A549 (cell line): ENCODE results near the gene GATAD2A. TPM values are rescaled to one million over a fixed set of nuclear protein-coding genes. Genes with fewer than 3 reads are reported as not detected.

ENCODE experiments used
- ATAC-seq, 2 experiments: fragments of 200-7000 bp in 1 of 2; fragments of >200 bp in 1 of 2; cut with Nextera tagmentation in 1 of 2; cut with Tn5 transposase in 1 of 2; 3 replicates each; pipeline versions ENCODE4 v1.8.0 to v1.9.1; 2018 to 2020; ENCODE audit warnings: mild to moderate bottlenecking in 1 of 2, moderate library complexity in 1 of 2
- CTCF ChIA-PET: fragments of 300-600 bp; sonication (Branson Sonifier 250); formaldehyde crosslinking; extraction: SDS; loops from one replicate; lab custom pipeline; 2021; ENCODE audit warnings: antibody characterized with exemption, inconsistent platforms; lab: Yijun Ruan, JAX
- POLR2A ChIA-PET: fragments of 350-600 bp; formaldehyde crosslinking; extraction: SDS; loops from one replicate; lab custom pipeline; 2021; ENCODE audit warnings: antibody characterized with exemption, inconsistent platforms; lab: Yijun Ruan, JAX
- DNase-seq, 2 experiments: peaks; one replicate each; pipeline versions ENCODE4 v3.0.0 to v3.0.0-alpha.2; 2011 to 2016; ENCODE audit warnings: low read depth in 1 of 2, low spot score in 1 of 2
- FAIRE-seq: peaks from 2 replicates; lab custom pipeline; 2011; peaks lifted over from hg19 to GRCh38; lab: Jason Lieb, UNC
- H3K27ac ChIP-seq, 2 experiments: fragments of >200 bp; sonication (Bioruptor Twin); formaldehyde crosslinking; 3 replicates each; pipeline ENCODE4 v1.5.1; 2016 to 2017
- H3K4me1 ChIP-seq: fragments of >200 bp; sonication (Bioruptor Twin); formaldehyde crosslinking; 3 replicates; pipeline ENCODE4 v1.6.1; 2016
- H3K4me2 ChIP-seq: fragments of >200 bp; sonication (Bioruptor Twin); formaldehyde crosslinking; 3 replicates; pipeline ENCODE4 v1.6.1; 2016
- H3K4me3 ChIP-seq: fragments of >200 bp; sonication (Bioruptor Twin); formaldehyde crosslinking; 3 replicates; pipeline ENCODE4 v1.5.1; 2016
- H3K9me3 ChIP-seq: fragments of >200 bp; sonication (Bioruptor Twin); formaldehyde crosslinking; 3 replicates; pipeline ENCODE4 v1.6.1; 2016
- ATOH8 ChIP-seq: fragments of 250-450 bp; sonication (Bioruptor Pico); IDR thresholded peaks from 2 replicates; pipeline ENCODE4 v1.5.0; 2020; ENCODE audit warnings: low read depth, mild to moderate bottlenecking, moderate library complexity
- CBX8 ChIP-seq: fragments of 200-600 bp; sonication (generic); IDR thresholded peaks from 2 replicates; pipeline ENCODE4 v1.6.1; 2016
- CHD2 ChIP-seq: fragments of 150-350 bp; IDR thresholded peaks from 2 replicates; pipeline ENCODE4 v1.6.1; 2014; ENCODE audit warnings: low read length; ENCODE audit not compliant: partially characterized antibody
- E2F6 ChIP-seq: IDR thresholded peaks from 2 replicates; pipeline ENCODE4 v1.6.1; 2012; ENCODE audit warnings: low read depth, borderline replicate concordance
- EHF ChIP-seq: fragments of 250-450 bp; sonication (Bioruptor Pico); IDR thresholded peaks from 2 replicates; pipeline ENCODE4 v1.5.0; 2020; ENCODE audit warnings: mild to moderate bottlenecking
- EP300 ChIP-seq, 2 experiments: fragments of >200 bp; sonication (Bioruptor Twin); formaldehyde crosslinking; IDR thresholded peaks; 2 replicates in 1 of 2; 3 replicates in 1 of 2; pipeline ENCODE4 v1.6.1; 2016 to 2017
- FOSL2 ChIP-seq, 2 experiments: fragments of 450-650 bp in 1 of 2; fragments of >200 bp in 1 of 2; sonication (Bioruptor Twin) in 1 of 2; formaldehyde crosslinking; IDR thresholded peaks; 2 replicates each; pipeline versions ENCODE4 v1.5.0 to v1.6.1; 2016 to 2020; ENCODE audit warnings: mild to moderate bottlenecking in 1 of 2, moderate library complexity in 1 of 2
- GATA3 ChIP-seq: IDR thresholded peaks from 2 replicates; pipeline ENCODE4 v1.6.1; 2012; ENCODE audit warnings: borderline replicate concordance
- HDAC2 ChIP-seq: fragments of 200-600 bp; sonication (generic); IDR thresholded peaks from 2 replicates; pipeline ENCODE4 v1.6.1; 2016
- HES2 ChIP-seq: fragments of >200 bp; sonication (Bioruptor Twin); formaldehyde crosslinking; IDR thresholded peaks from 2 replicates; pipeline ENCODE4 v1.6.1; 2016
- HMGXB4 ChIP-seq: fragments of 250-450 bp; sonication (Bioruptor Pico); IDR thresholded peaks from 2 replicates; pipeline ENCODE4 v1.5.0; 2021; ENCODE audit warnings: mild to moderate bottlenecking, moderate library complexity, borderline replicate concordance
- HOXB13 ChIP-seq: fragments of 250-450 bp; sonication (Bioruptor Pico); IDR thresholded peaks from 2 replicates; pipeline ENCODE4 v1.5.0; 2020; ENCODE audit warnings: low read depth, mild to moderate bottlenecking, moderate library complexity
- JUN ChIP-seq, 2 experiments: fragments of >200 bp; sonication (Bioruptor Twin); formaldehyde crosslinking; IDR thresholded peaks; 2 replicates in 1 of 2; 3 replicates in 1 of 2; pipeline ENCODE4 v1.6.1; 2016 to 2017
- KDM5A ChIP-seq: fragments of 200-600 bp; sonication (generic); IDR thresholded peaks from 2 replicates; pipeline ENCODE4 v1.6.1; 2016; ENCODE audit warnings: antibody characterized with exemption, mild to moderate bottlenecking
- MAX ChIP-seq: IDR thresholded peaks from 2 replicates; pipeline ENCODE4 v1.6.1; 2012
- MAZ ChIP-seq: fragments of 150-350 bp; IDR thresholded peaks from 2 replicates; pipeline ENCODE4 v1.6.1; 2014; ENCODE audit warnings: antibody characterized with exemption, low read depth, low read length, borderline replicate concordance
- MYC ChIP-seq: IDR thresholded peaks from 2 replicates; pipeline ENCODE4 v1.6.1; 2012; ENCODE audit warnings: mild to moderate bottlenecking, inconsistent platforms, low read length, improper control_type of control experiment, borderline replicate concordance
- NR3C1 ChIP-seq: fragments of >200 bp; sonication (Bioruptor Twin); formaldehyde crosslinking; IDR thresholded peaks from 3 replicates; pipeline ENCODE4 v1.6.1; 2017
- PHF8 ChIP-seq: fragments of 200-600 bp; sonication (generic); IDR thresholded peaks from 2 replicates; pipeline ENCODE4 v1.6.1; 2016; ENCODE audit warnings: low read depth, mild to moderate bottlenecking, antibody characterized with exemption, moderate library complexity, borderline replicate concordance
- POLR2AphosphoS2 ChIP-seq: conservative IDR thresholded peaks from 2 replicates; pipeline ENCODE4 v1.6.1; 2012; ENCODE audit warnings: low read length, improper control_type of control experiment, inconsistent platforms
- RAD21 ChIP-seq, 2 experiments: fragments of >200 bp in 1 of 2; sonication (Bioruptor Twin) in 1 of 2; formaldehyde crosslinking in 1 of 2; IDR thresholded peaks in 1 of 2; conservative IDR thresholded peaks in 1 of 2; 2 replicates in 1 of 2; 3 replicates in 1 of 2; pipeline ENCODE4 v1.6.1; 2012 to 2018; ENCODE audit warnings: inconsistent platforms in 1 of 2
- RARB ChIP-seq: fragments of 250-450 bp; sonication (Bioruptor Pico); IDR thresholded peaks from 2 replicates; pipeline ENCODE4 v1.8.0; 2021; ENCODE audit warnings: mild to moderate bottlenecking, moderate library complexity
- RCOR1 ChIP-seq: fragments of 150-350 bp; IDR thresholded peaks from 2 replicates; pipeline ENCODE4 v1.6.1; 2014; ENCODE audit warnings: antibody characterized with exemption, low read length, low read depth
- RNF2 ChIP-seq: fragments of 200-600 bp; sonication (generic); IDR thresholded peaks from 2 replicates; pipeline ENCODE4 v1.6.1; 2016; ENCODE audit warnings: low read depth, mild to moderate bottlenecking, antibody characterized with exemption, moderate library complexity, borderline replicate concordance
- TFCP2L1 ChIP-seq: fragments of 250-450 bp; sonication (Bioruptor Pico); IDR thresholded peaks from 2 replicates; pipeline ENCODE4 v1.5.0; 2021; ENCODE audit warnings: mild to moderate bottlenecking
- WGBS: methylation state at CpG from one replicate; pipeline ENCODE4 v1.1.6; 2017; ENCODE audit errors: missing lambda C conversion rate; 5-methylcytosine and 5-hydroxymethylcytosine counted together
- polyA minus RNA-seq: library from RNA; depleted of rRNA, polyadenylated mRNA; stranded (reverse); fragments of >200 nt; gene quantifications from 2 replicates; pipeline ENCODE4 v1.2.3, GENCODE V29; 2011; rRNA and poly(A)+ RNA removed
- polyA plus RNA-seq, 4 experiments: library from polyadenylated mRNA; depleted of rRNA in 3 of 4; stranded (reverse); fragments of >200 nt; fragmentation: RNase III in 1 of 4; extraction: RNeasy Plus Mini Kit Qiagen cat#74134 plus additional on column Dnase treatment in 1 of 4; gene quantifications; 2 replicates in 3 of 4; 3 replicates in 1 of 4; pipeline ENCODE4 v1.2.3, GENCODE V29; 2011 to 2017

GATAD2A gene
- polyA plus RNA-seq (2011; rRNA removed) (12.5 and 25.2 TPM in 2 replicates), polyA plus RNA-seq (2017; fragmentation: RNase III; extraction: RNeasy Plus Mini Kit Qiagen cat#74134 plus additional on column Dnase treatment) (28.4 to 29.3 TPM (median 28.9 TPM) in 3 replicates), polyA minus RNA-seq (11.7 and 12.7 TPM in 2 replicates)
- 29.4 and 31.6 TPM in 2 replicates for polyA plus RNA-seq (2012; cell fraction: cytosol; rRNA removed)
- 31.3 and 36.8 TPM in 2 replicates for polyA plus RNA-seq (2012; cell fraction: nucleus; rRNA removed)

- Histone ChIP-seq H3K27ac (peak within 1 kb of the TSS; percentile 89 to 97), H3K4me1 (peaks cover 33% of the 10 kb centered on the region), H3K4me3 (peak within 1 kb of the TSS; percentile 97), H3K4me2 (peak within 1 kb of the TSS; percentile 86), H3K9me3 (no peaks in the 10 kb centered on the region)
- 7% methylated on average over 15 of the region's 90 CpGs for WGBS
- no peak for TF ChIP-seq ATOH8 (CRISPR knock-in tag)
- TF ChIP-seq FOSL2 (IDR thresholded peaks at IDR 0.05), result no peak
- peak; percentile 72 for TF ChIP-seq FOSL2 (CRISPR knock-in tag; IDR thresholded peaks at IDR 0.05)
- TF ChIP-seq JUN (IDR thresholded peaks at IDR 0.05), result peak in 1 of 2 experiments; percentile 45; a peak in 2 of 5 replicates
- peak; percentile 97 for TF ChIP-seq MAX
- TF ChIP-seq EP300 (IDR thresholded peaks at IDR 0.05), result no peak
- no peak; a peak in 1 of 5 replicates for TF ChIP-seq RAD21 (conservative IDR thresholded peaks at IDR 0.05 in 1 of 2, IDR thresholded peaks at IDR 0.05 in 1 of 2)
- TF ChIP-seq HDAC2, result no peak
- no peak for TF ChIP-seq HMGXB4 (CRISPR knock-in tag)
- no peak for TF ChIP-seq RCOR1
- TF ChIP-seq KDM5A, result no peak
- TF ChIP-seq POLR2AphosphoS2, result no peak
- TF ChIP-seq CBX8, result no peak
- no peak for TF ChIP-seq RARB (CRISPR knock-in tag)
- no peak for TF ChIP-seq HES2
- peak; percentile 97 for TF ChIP-seq E2F6
- TF ChIP-seq GATA3, result 0 out of 2 replicates have a peak, but pooled peaks have one; percentile 28
- no peak for TF ChIP-seq MAZ
- no peak for TF ChIP-seq HOXB13 (CRISPR knock-in tag)
- no peak for TF ChIP-seq TFCP2L1 (CRISPR knock-in tag)
- TF ChIP-seq PHF8, result peak; percentile 67; the same call in 1 of the 2 replicates
- TF ChIP-seq MYC, result no peak
- no peak for TF ChIP-seq RNF2
- no peak for TF ChIP-seq CHD2
- TF ChIP-seq NR3C1, result no peak
- no peak for TF ChIP-seq EHF
- FAIRE-seq, result no peak
- CTCF ChIA-PET, result interaction anchor here (0.7 to 2.1 kb wide), 6 partner anchors 9 to 85 kb away, joined by 3 to 10 read pairs (median 4); no protein-coding TSS in a partner anchor
- DNase-seq, result peak; percentile 32 to 87
- POLR2A ChIA-PET, result interaction anchor here (0.6 to 1.9 kb wide), 10 partner anchors 10 to 111 kb away, joined by 3 to 14 read pairs (median 4); no protein-coding TSS in a partner anchor
- peak; percentile 81 to 88 for ATAC-seq
These were observed at the start of gene GATAD2A for GRCh38 chr19:19404879-19405860. Gene GATAD2A (plus strand): TSS chr19:19405675. CDS start chr19:19465346, 59,671 bp downstream.
